Testis (tissue), 2 donors: Measurements from ENCODE around the gene FBXL22.

Experiments used
- POLR2A ChIP-seq: fragments of 450-650 bp; IDR thresholded peaks from one replicate; pipeline ENCODE4 v1.6.1; 2017; ENCODE audit warnings: antibody characterized with exemption, mild to moderate bottlenecking, moderate library complexity
- TF ChIP-seq, protein P1 (sequence below), 3 experiments: fragments of 450-650 bp in 2 of 3; fragments of 200-600 bp in 1 of 3; sonication (generic) in 1 of 3; IDR thresholded peaks; one replicate each; pipeline ENCODE4 v1.5.1; 2016 to 2019; ENCODE audit warnings: antibody characterized with exemption in 3 of 3, mild to moderate bottlenecking in 2 of 3, moderate library complexity in 1 of 3

DNA sequence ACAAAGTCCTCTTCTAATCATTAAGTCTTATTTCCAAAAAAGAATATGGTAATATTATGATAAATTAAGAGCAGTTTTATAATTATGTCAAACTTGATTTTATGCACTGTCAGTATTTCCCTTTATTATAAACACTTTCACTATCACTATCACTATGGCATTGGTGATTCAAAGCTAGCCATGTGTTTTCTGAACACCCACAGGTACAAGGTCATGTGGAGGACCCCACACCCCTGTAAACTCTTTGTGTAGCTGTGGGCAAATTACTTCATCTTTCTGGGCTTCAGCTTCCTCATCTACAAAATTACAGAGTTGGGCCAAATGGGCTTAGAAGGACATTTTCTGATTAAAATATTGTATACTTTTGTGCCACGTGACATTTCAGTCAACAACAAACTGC is 41.7 kb downstream of the FBXL22 start:
- TF ChIP-seq, protein P1, sequence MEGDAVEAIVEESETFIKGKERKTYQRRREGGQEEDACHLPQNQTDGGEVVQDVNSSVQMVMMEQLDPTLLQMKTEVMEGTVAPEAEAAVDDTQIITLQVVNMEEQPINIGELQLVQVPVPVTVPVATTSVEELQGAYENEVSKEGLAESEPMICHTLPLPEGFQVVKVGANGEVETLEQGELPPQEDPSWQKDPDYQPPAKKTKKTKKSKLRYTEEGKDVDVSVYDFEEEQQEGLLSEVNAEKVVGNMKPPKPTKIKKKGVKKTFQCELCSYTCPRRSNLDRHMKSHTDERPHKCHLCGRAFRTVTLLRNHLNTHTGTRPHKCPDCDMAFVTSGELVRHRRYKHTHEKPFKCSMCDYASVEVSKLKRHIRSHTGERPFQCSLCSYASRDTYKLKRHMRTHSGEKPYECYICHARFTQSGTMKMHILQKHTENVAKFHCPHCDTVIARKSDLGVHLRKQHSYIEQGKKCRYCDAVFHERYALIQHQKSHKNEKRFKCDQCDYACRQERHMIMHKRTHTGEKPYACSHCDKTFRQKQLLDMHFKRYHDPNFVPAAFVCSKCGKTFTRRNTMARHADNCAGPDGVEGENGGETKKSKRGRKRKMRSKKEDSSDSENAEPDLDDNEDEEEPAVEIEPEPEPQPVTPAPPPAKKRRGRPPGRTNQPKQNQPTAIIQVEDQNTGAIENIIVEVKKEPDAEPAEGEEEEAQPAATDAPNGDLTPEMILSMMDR (IDR thresholded peaks at IDR 0.05) = no peak
- no peak for TF ChIP-seq POLR2A
